HFFc6 (cell line): ENCODE measurements around the gene PPARG. TPM values are rescaled to one million over a fixed set of nuclear protein-coding genes. Genes with fewer than 3 reads are reported as not detected.

Source experiments
- DNase-seq: peaks from one replicate; pipeline ENCODE4 v3.0.0-alpha.2; 2018
- H3K27ac Mint-ChIP-seq: 2 replicates; pipeline ENCODE4 v1.8.0; 2020; ENCODE audit warnings: mild to moderate bottlenecking, mixed read lengths
- H3K27me3 Mint-ChIP-seq: 2 replicates; pipeline ENCODE4 v1.8.0; 2021; ENCODE audit warnings: mild to moderate bottlenecking, moderate library complexity, mixed read lengths; ENCODE audit not compliant: insufficient read depth
- H3K36me3 Mint-ChIP-seq: 2 replicates; pipeline ENCODE4 v1.8.0; 2021; ENCODE audit warnings: low read depth, mixed read lengths
- H3K4me1 Mint-ChIP-seq: 2 replicates; pipeline ENCODE4 v1.8.0; 2020; ENCODE audit warnings: low read depth, mixed read lengths
- H3K4me3 Mint-ChIP-seq: 2 replicates; pipeline ENCODE4 v1.8.0; 2020; ENCODE audit warnings: mild to moderate bottlenecking, moderate library complexity, mixed read lengths
- H3K9me3 Mint-ChIP-seq: 2 replicates; pipeline ENCODE4 v1.8.0; 2020; ENCODE audit warnings: mild to moderate bottlenecking, mixed read lengths
- CTCF ChIP-seq: fragments of 200-600 bp; sonication (generic); IDR thresholded peaks from 2 replicates; pipeline ENCODE4 v1.5.0; 2021; ENCODE audit warnings: antibody characterized with exemption, mild to moderate bottlenecking
- total RNA-seq, 6 experiments: library from RNA; stranded (reverse); fragmentation: NEBNext Ultra II Directional; extraction: Animal tissue kit (Norgen Biotek cat#: 25700); gene quantifications; 2 replicates in 1 of 6; 3 replicates in 5 of 6; pipeline ENCODE4 v1.2.3, GENCODE V29; 2021

Gene PPARG
- total RNA-seq, 6 experiments from 2014 or later, result 3.7 to 4.8 (median 4.0) TPM

- H3K9me3 Mint-ChIP-seq, result no peaks in the 10 kb centered on the region
- no peaks in the 10 kb centered on the region for H3K36me3 Mint-ChIP-seq
- no peak overlapping the region for H3K4me3 Mint-ChIP-seq
- H3K27me3 Mint-ChIP-seq, result no peaks in the 10 kb centered on the region; the same call in 1 of the 2 replicates
- H3K4me1 Mint-ChIP-seq, result peaks cover 9% of the 10 kb centered on the region; the same call in 1 of the 2 replicates
- TF ChIP-seq CTCF, result no peak
- no peak for DNase-seq
- no peak overlapping the region for H3K27ac Mint-ChIP-seq
Observed at GRCh38 chr3:12352755-12353154, 63.9 kb downstream of the PPARG start.

GRCh38 chr3:12353796-12354525, 65.1 kb downstream of the PPARG start:
- Mint-ChIP-seq H3K27ac (no peak overlapping the region), H3K27me3 (no peaks in the 10 kb centered on the region; the same call in 1 of the 2 replicates), H3K4me3 (no peak overlapping the region), H3K4me1 (peaks cover 9% of the 10 kb centered on the region; the same call in 1 of the 2 replicates), H3K9me3 (no peaks in the 10 kb centered on the region), H3K36me3 (no peaks in the 10 kb centered on the region)
- no peak for DNase-seq
- no peak for TF ChIP-seq CTCF

GRCh38 chr3:12356175-12356574, 67.3 kb downstream of the PPARG start:
- no peak overlapping the region for H3K27ac Mint-ChIP-seq
- no peaks in the 10 kb centered on the region for H3K36me3 Mint-ChIP-seq
- H3K27me3 Mint-ChIP-seq, result no peaks in the 10 kb centered on the region; the same call in 1 of the 2 replicates
- no peak overlapping the region for H3K4me3 Mint-ChIP-seq
- H3K9me3 Mint-ChIP-seq, result no peaks in the 10 kb centered on the region
- peaks cover 9% of the 10 kb centered on the region; the same call in 1 of the 2 replicates for H3K4me1 Mint-ChIP-seq
- DNase-seq, result no peak
- TF ChIP-seq CTCF, result no peak

- no peaks in the 10 kb centered on the region for H3K36me3 Mint-ChIP-seq
- no peak overlapping the region for H3K4me3 Mint-ChIP-seq
- no peaks in the 10 kb centered on the region; the same call in 1 of the 2 replicates for H3K27me3 Mint-ChIP-seq
- peaks cover 9% of the 10 kb centered on the region; the same call in 1 of the 2 replicates for H3K4me1 Mint-ChIP-seq
- H3K27ac Mint-ChIP-seq, result no peak overlapping the region
- TF ChIP-seq CTCF, result no peak
- no peak for DNase-seq
- H3K9me3 Mint-ChIP-seq, result no peaks in the 10 kb centered on the region
Observed at GRCh38 chr3:12356996-12357395, 68.1 kb downstream of the PPARG start.

- no peak for DNase-seq
- no peaks in the 10 kb centered on the region for H3K36me3 Mint-ChIP-seq
- TF ChIP-seq CTCF, result no peak
- H3K4me3 Mint-ChIP-seq, result no peak overlapping the region
- H3K27me3 Mint-ChIP-seq, result no peaks in the 10 kb centered on the region; the same call in 1 of the 2 replicates
- H3K4me1 Mint-ChIP-seq, result peaks cover 9% of the 10 kb centered on the region; the same call in 1 of the 2 replicates
- H3K27ac Mint-ChIP-seq, result no peak overlapping the region
- H3K9me3 Mint-ChIP-seq, result no peaks in the 10 kb centered on the region
Observed at GRCh38 chr3:12357456-12357855, 68.6 kb downstream of the PPARG start.
